ENCODE data around the gene TBCD.

DNA sequence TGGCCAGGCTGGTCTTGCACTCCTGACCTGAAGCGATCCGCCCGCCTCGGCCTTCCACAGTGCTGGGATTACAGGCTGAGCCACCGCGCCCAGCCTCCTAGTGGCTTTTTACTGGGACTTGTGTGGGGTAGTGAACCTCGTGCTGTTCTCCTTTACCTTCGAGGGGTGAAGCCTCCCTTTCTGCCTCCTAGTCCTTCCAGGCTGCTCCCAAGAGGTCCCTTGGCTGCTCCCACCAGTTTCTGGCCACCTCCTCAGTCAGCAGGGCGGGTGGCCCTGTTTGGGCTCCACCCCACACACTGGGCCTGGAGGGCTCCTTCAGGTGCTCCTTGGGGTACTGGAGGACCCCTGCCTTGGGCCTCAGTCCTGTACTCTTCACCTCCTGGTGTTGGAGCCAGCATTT is 158.9 kb downstream of the TBCD start:
- TF ChIP-seq POLR2AphosphoS5 (IDR thresholded peaks at IDR 0.05; ENCODE audit: borderline replicate concordance, low read depth, low read length) (no peak), EZH2 (IDR thresholded peaks at IDR 0.05) (no peak), FOXP2 (optimal IDR thresholded peaks at IDR 0.05; ENCODE audit: control extremely low read depth, extremely low read length, insufficient read depth) (no peak)
